Lung (tissue), 12 donors: ENCODE results near the gene SEMA4F. TPM values are rescaled to one million over a fixed set of nuclear protein-coding genes. Genes with fewer than 3 reads are reported as not detected.

ENCODE experiments used
- ATAC-seq: fragments of 200-7000 bp; cut with Tn5 transposase; one replicate; pipeline ENCODE4 v1.9.1; 2020; ENCODE audit warnings: moderate number of reproducible peaks; ENCODE audit not compliant: insufficient read depth, low FRiP score
- DNase-seq, 3 donors: peaks; one replicate each; pipeline ENCODE4 v3.0.0-alpha.2; 2013 to 2017
- H3K27ac ChIP-seq, 2 donors: one replicate each; pipeline ENCODE4 v1.5.1; 2013; ENCODE audit warnings: mild to moderate bottlenecking in 2 of 2, moderate library complexity in 2 of 2, control low read depth in 1 of 2, inconsistent platforms in 1 of 2, low read depth in 1 of 2, low read length in 1 of 2
- H3K27me3 ChIP-seq, 3 donors: one replicate each; pipeline ENCODE4 v1.5.1; 2013; ENCODE audit warnings: low read length in 2 of 3; ENCODE audit not compliant: control insufficient read depth in 3 of 3, insufficient read depth in 3 of 3
- H3K36me3 ChIP-seq, 4 donors: one replicate each; pipeline ENCODE4 v1.5.1; 2013; ENCODE audit warnings: low read length in 4 of 4, mild to moderate bottlenecking in 1 of 4, moderate library complexity in 1 of 4; ENCODE audit not compliant: control insufficient read depth in 4 of 4, insufficient read depth in 4 of 4
- H3K4me1 ChIP-seq, 5 donors: one replicate each; pipeline ENCODE4 v1.5.1; 2013; ENCODE audit warnings: low read length in 5 of 5, mild to moderate bottlenecking in 2 of 5, moderate library complexity in 1 of 5; ENCODE audit not compliant: control insufficient read depth in 5 of 5, insufficient read depth in 5 of 5
- H3K4me3 ChIP-seq: one replicate; pipeline ENCODE4 v1.5.1; 2013; ENCODE audit warnings: mild to moderate bottlenecking, control low read depth, moderate library complexity
- H3K9ac ChIP-seq, 2 donors: one replicate each; pipeline ENCODE4 v1.5.1; 2013; ENCODE audit warnings: low read length in 2 of 2, control low read depth in 1 of 2; ENCODE audit not compliant: insufficient read depth in 1 of 2
- H3K9me3 ChIP-seq, 4 donors: one replicate each; pipeline ENCODE4 v1.5.1; 2013; ENCODE audit warnings: low read length in 3 of 4, mild to moderate bottlenecking in 1 of 4, moderate library complexity in 1 of 4; ENCODE audit not compliant: control insufficient read depth in 4 of 4, insufficient read depth in 3 of 4
- CTCF ChIP-seq: IDR thresholded peaks from 2 replicates; pipeline ENCODE4 v1.5.1; 2012; ENCODE audit warnings: mild to moderate bottlenecking; ENCODE audit errors: control extremely low read depth, extremely low read depth
- WGBS, 2 donors: extraction: QIAGEN DNeasy Blood & Tissue Kit; methylation state at CpG; one replicate each; pipeline ENCODE4 v1.1.7; 2013; 5-methylcytosine and 5-hydroxymethylcytosine counted together
- polyA plus RNA-seq, 2 donors: library from polyadenylated mRNA; stranded (reverse); fragments of 200-250 nt; gene quantifications; one replicate each; pipeline ENCODE4 v1.2.1, GENCODE V29; 2013
- total RNA-seq, 2 donors: library from RNA; depleted of rRNA in 1 of 2; stranded (reverse); fragments of >200 nt in 1 of 2; gene quantifications; one replicate each; pipeline ENCODE4 v1.2.1, GENCODE V29; 2014 to 2021
- donor health status: control.
- donor health status: control.
- donor health status: Bipolar disorder and iron deficiency.
- donor health status: healthy.
- donor health status: DM: yes; HTN: yes; CAD: no.

Gene SEMA4F
- total and polyA plus RNA-seq, 4 donors = 3.0 to 9.6 (median 4.2) TPM

GRCh38 chr2:74725287-74725686 lies 71.2 kb downstream of the SEMA4F start:
- Histone ChIP-seq H3K27ac (no peak overlapping the region), H3K36me3 (no peaks in the 10 kb centered on the region), H3K9me3 (no peaks in the 10 kb centered on the region), H3K4me3 (no peak overlapping the region), H3K4me1 (no peaks in the 10 kb centered on the region), H3K9ac (no peak overlapping the region), H3K27me3 (peaks cover 0 to 17% (median 0%) of the 10 kb centered on the region in 3 donors)
- ATAC-seq (no peak), DNase-seq (no peak)
- TF ChIP-seq CTCF = no peak
- WGBS, 2 donors = 79 to 88% methylated on average over 1 of the region's 1 CpG

- Histone ChIP-seq H3K36me3 (no peaks in the 10 kb centered on the region), H3K4me1 (no peaks in the 10 kb centered on the region), H3K9ac (no peak overlapping the region), H3K4me3 (no peak overlapping the region), H3K27me3 (peaks cover 0 to 4% (median 0%) of the 10 kb centered on the region in 3 donors), H3K9me3 (no peaks in the 10 kb centered on the region), H3K27ac (no peak overlapping the region)
- 79 to 98% methylated on average over 2 of the region's 2 CpGs for WGBS, 2 donors
- no peak for TF ChIP-seq CTCF
- no peak for ATAC-seq
- no peak for DNase-seq
Observed at GRCh38 chr2:74728842-74729241, 74.8 kb downstream of the SEMA4F start.

- no peak for DNase-seq
- Histone ChIP-seq H3K4me3 (no peak overlapping the region), H3K27ac (no peak overlapping the region), H3K9ac (no peak overlapping the region), H3K9me3 (no peaks in the 10 kb centered on the region), H3K27me3 (peaks cover 0 to 4% (median 0%) of the 10 kb centered on the region in 3 donors), H3K36me3 (no peaks in the 10 kb centered on the region), H3K4me1 (no peaks in the 10 kb centered on the region)
- ATAC-seq = no peak
- WGBS, 2 donors = 95 to 98% methylated on average over 2 of the region's 2 CpGs
- no peak for TF ChIP-seq CTCF
Observed at GRCh38 chr2:74730530-74730929, 76.5 kb downstream of the SEMA4F start.

Other genes starting within 250 kb of the SEMA4F start
- gene C2orf81, start 232.6 kb upstream of the SEMA4F start, total RNA-seq = 10 to 100 TPM in 1 of 2 donors, 1 to 10 TPM in 1; 3.4 to 16.9 TPM
- gene C2orf81, start 232.6 kb upstream of the SEMA4F start, polyA plus RNA-seq = 1 to 10 TPM; 7.3 TPM
- 10 to 100 TPM; 36.1 to 42.3 TPM for gene WDR54, start 232.5 kb upstream of the SEMA4F start, total RNA-seq
- 10 to 100 TPM; 15.4 to 27.9 TPM for gene WDR54, start 232.5 kb upstream of the SEMA4F start, polyA plus RNA-seq
- gene RTKN, start 212.3 kb upstream of the SEMA4F start, total RNA-seq = 10 to 100 TPM; 37.5 to 46.0 TPM
- 10 to 100 TPM; 21.9 to 23.7 TPM for gene RTKN, start 212.3 kb upstream of the SEMA4F start, polyA plus RNA-seq
- gene INO80B, start 199.2 kb upstream of the SEMA4F start, total RNA-seq = 10 to 100 TPM; 22.7 to 40.7 TPM
- gene INO80B, start 199.2 kb upstream of the SEMA4F start, polyA plus RNA-seq = 10 to 100 TPM; 33.1 to 72.3 TPM
- 10 to 100 TPM; 39.5 to 65.0 TPM for gene WBP1, start 195.8 kb upstream of the SEMA4F start, total RNA-seq
- 10 to 100 TPM; 55.9 to 56.7 TPM for gene WBP1, start 195.8 kb upstream of the SEMA4F start, polyA plus RNA-seq
- 10 to 100 TPM; 37.5 to 72.0 TPM for gene MOGS, start 188.9 kb upstream of the SEMA4F start, total RNA-seq
- 10 to 100 TPM; 35.4 to 53.5 TPM for gene MOGS, start 188.9 kb upstream of the SEMA4F start, polyA plus RNA-seq
- 100 to 1,000 TPM in 1 of 2 donors, 10 to 100 TPM in 1; 23.3 to 106 TPM for gene MRPL53, start 181.6 kb upstream of the SEMA4F start, total RNA-seq
- 10 to 100 TPM; 70.6 to 70.9 TPM for gene MRPL53, start 181.6 kb upstream of the SEMA4F start, polyA plus RNA-seq
- 10 to 100 TPM; 17.8 to 25.5 TPM for gene CCDC142, start 171.2 kb upstream of the SEMA4F start, total RNA-seq
- gene CCDC142, start 171.2 kb upstream of the SEMA4F start, polyA plus RNA-seq = 1 to 10 TPM; 5.5 to 8.2 TPM
- 10 to 100 TPM; 20.9 to 23.7 TPM for gene TTC31, start 171.2 kb upstream of the SEMA4F start, total RNA-seq
- 10 to 100 TPM; 13.7 to 19.2 TPM for gene TTC31, start 171.2 kb upstream of the SEMA4F start, polyA plus RNA-seq
- 1 to 10 TPM in 1 of 2 donors, under 1 TPM in 1; 0.63 to 1.9 TPM for gene LBX2, start 154.6 kb upstream of the SEMA4F start, total RNA-seq
- gene LBX2, start 154.6 kb upstream of the SEMA4F start, polyA plus RNA-seq = 1 to 10 TPM in 1 of 2 donors, under 1 TPM in 1; 0.83 to 1.4 TPM
- 10 to 100 TPM; 16.7 to 35.5 TPM for gene PCGF1, start 146.6 kb upstream of the SEMA4F start, total RNA-seq
- 10 to 100 TPM; 20.6 to 47.8 TPM for gene PCGF1, start 146.6 kb upstream of the SEMA4F start, polyA plus RNA-seq
- gene TLX2, start 139.8 kb upstream of the SEMA4F start, total RNA-seq = not detected
- gene TLX2, start 139.8 kb upstream of the SEMA4F start, polyA plus RNA-seq = under 1 TPM in 1 of 2 donors, not detected in 1; 0.03 TPM
- under 1 TPM in 1 of 2 donors, not detected in 1; 0.34 TPM for gene DQX1, start 128.0 kb upstream of the SEMA4F start, total RNA-seq
- under 1 TPM; 0.12 to 0.17 TPM for gene DQX1, start 128.0 kb upstream of the SEMA4F start, polyA plus RNA-seq
- 100 to 1,000 TPM in 1 of 2 donors, 10 to 100 TPM in 1; 65.6 to 102 TPM for gene AUP1, start 124.5 kb upstream of the SEMA4F start, total RNA-seq
- gene AUP1, start 124.5 kb upstream of the SEMA4F start, polyA plus RNA-seq = 100 to 1,000 TPM; 156 to 185 TPM
- 10 to 100 TPM; 26.6 to 32.4 TPM for gene HTRA2, start 124.3 kb upstream of the SEMA4F start, total RNA-seq
- 10 to 100 TPM; 30.7 to 42.1 TPM for gene HTRA2, start 124.3 kb upstream of the SEMA4F start, polyA plus RNA-seq
- gene LOXL3, start 100.3 kb upstream of the SEMA4F start, total RNA-seq = 10 to 100 TPM in 1 of 2 donors, 1 to 10 TPM in 1; 5.9 to 11.1 TPM
- 1 to 10 TPM; 2.9 to 7.3 TPM for gene LOXL3, start 100.3 kb upstream of the SEMA4F start, polyA plus RNA-seq
- gene DOK1, start 99.5 kb upstream of the SEMA4F start, total RNA-seq = 10 to 100 TPM; 17.7 to 34.5 TPM
- 10 to 100 TPM; 18.6 to 37.3 TPM for gene DOK1, start 99.5 kb upstream of the SEMA4F start, polyA plus RNA-seq
- under 1 TPM; 0.83 to 0.94 TPM for gene M1AP, start 5.9 kb upstream of the SEMA4F start, total RNA-seq
- gene M1AP, start 5.9 kb upstream of the SEMA4F start, polyA plus RNA-seq = 1 to 10 TPM in 1 of 2 donors, under 1 TPM in 1; 0.77 to 1.2 TPM
- gene HK2, start 179.9 kb downstream of the SEMA4F start, total RNA-seq = 10 to 100 TPM; 13.6 to 43.1 TPM
- 10 to 100 TPM; 18.9 to 22.6 TPM for gene HK2, start 179.9 kb downstream of the SEMA4F start, polyA plus RNA-seq